OCI-LY1 (cell line): ENCODE measurements around the gene MICU1.

Experiments
- EZH2 ChIP-seq: fragments of 200-600 bp; sonication (generic), shearing (Covaris generic); IDR thresholded peaks from 2 replicates; pipeline ENCODE4 v1.8.0; 2017; ENCODE audit warnings: borderline replicate concordance, mixed run types, mild to moderate bottlenecking, antibody characterized with exemption, low read length, moderate library complexity, mixed read lengths
- TF ChIP-seq, protein P1 (sequence below): fragments of 200-600 bp; sonication (generic), shearing (Covaris generic); IDR thresholded peaks from 2 replicates; pipeline ENCODE4 v1.5.1; 2017; ENCODE audit warnings: mild to moderate bottlenecking, antibody characterized with exemption, low read length, moderate library complexity, mixed read lengths

- TF ChIP-seq, protein P1, sequence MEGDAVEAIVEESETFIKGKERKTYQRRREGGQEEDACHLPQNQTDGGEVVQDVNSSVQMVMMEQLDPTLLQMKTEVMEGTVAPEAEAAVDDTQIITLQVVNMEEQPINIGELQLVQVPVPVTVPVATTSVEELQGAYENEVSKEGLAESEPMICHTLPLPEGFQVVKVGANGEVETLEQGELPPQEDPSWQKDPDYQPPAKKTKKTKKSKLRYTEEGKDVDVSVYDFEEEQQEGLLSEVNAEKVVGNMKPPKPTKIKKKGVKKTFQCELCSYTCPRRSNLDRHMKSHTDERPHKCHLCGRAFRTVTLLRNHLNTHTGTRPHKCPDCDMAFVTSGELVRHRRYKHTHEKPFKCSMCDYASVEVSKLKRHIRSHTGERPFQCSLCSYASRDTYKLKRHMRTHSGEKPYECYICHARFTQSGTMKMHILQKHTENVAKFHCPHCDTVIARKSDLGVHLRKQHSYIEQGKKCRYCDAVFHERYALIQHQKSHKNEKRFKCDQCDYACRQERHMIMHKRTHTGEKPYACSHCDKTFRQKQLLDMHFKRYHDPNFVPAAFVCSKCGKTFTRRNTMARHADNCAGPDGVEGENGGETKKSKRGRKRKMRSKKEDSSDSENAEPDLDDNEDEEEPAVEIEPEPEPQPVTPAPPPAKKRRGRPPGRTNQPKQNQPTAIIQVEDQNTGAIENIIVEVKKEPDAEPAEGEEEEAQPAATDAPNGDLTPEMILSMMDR, result no peak
- TF ChIP-seq EZH2, result no peak
Measured at GRCh38 chr10:72490951-72491350, 134.9 kb downstream of the MICU1 start.
